ENCODE measurements around the gene SLC48A1. TPM values are rescaled to one million over a fixed set of nuclear protein-coding genes. Genes with fewer than 3 reads are reported as not detected.

The SLC48A1 gene
- total RNA-seq, 1 experiment from 2014 or later: 37.5 TPM

- H3K4me1 ChIP-seq: peaks cover 42% of the 10 kb centered on the region
- no peaks in the 10 kb centered on the region for H3K27me3 ChIP-seq (replicated peaks; ENCODE audit: control insufficient read depth, insufficient read depth, low read length)
- intact Hi-C loops (cut with micrococcal nuclease; ENCODE audit: unreplicated experiment): no loop called here
- H3K4me3 ChIP-seq (ENCODE audit: low read depth, low read length): no peak overlapping the region
- Mint-ChIP-seq H3K4me1 (ENCODE audit: low read depth, unreplicated experiment) (peaks cover 33% of the 10 kb centered on the region), H3K9me3 (ENCODE audit: unreplicated experiment) (no peaks in the 10 kb centered on the region), H3K36me3 (ENCODE audit: insufficient read depth, unreplicated experiment) (peaks cover 12% of the 10 kb centered on the region), H3K27me3 (ENCODE audit: insufficient read depth, unreplicated experiment) (no peaks in the 10 kb centered on the region), H3K27ac (ENCODE audit: unreplicated experiment) (peak overlapping the region; percentile 21), H3K4me3 (ENCODE audit: unreplicated experiment) (no peak overlapping the region)
- no peaks in the 10 kb centered on the region for H3K9me3 ChIP-seq
- no peaks in the 10 kb centered on the region for H3K36me3 ChIP-seq (ENCODE audit: control insufficient read depth, insufficient read depth, low read length)
- ChIA-PET CTCF (interaction anchor here (0.6 to 7.8 kb wide), 5 partner anchors 15 to 1549 kb away, joined by 3 to 113 read pairs (median 4); partner anchors contain the start of gene SLC38A1), POLR2A (no interaction called here)
- DNase-seq: no peak
- TF ChIP-seq, protein P1, sequence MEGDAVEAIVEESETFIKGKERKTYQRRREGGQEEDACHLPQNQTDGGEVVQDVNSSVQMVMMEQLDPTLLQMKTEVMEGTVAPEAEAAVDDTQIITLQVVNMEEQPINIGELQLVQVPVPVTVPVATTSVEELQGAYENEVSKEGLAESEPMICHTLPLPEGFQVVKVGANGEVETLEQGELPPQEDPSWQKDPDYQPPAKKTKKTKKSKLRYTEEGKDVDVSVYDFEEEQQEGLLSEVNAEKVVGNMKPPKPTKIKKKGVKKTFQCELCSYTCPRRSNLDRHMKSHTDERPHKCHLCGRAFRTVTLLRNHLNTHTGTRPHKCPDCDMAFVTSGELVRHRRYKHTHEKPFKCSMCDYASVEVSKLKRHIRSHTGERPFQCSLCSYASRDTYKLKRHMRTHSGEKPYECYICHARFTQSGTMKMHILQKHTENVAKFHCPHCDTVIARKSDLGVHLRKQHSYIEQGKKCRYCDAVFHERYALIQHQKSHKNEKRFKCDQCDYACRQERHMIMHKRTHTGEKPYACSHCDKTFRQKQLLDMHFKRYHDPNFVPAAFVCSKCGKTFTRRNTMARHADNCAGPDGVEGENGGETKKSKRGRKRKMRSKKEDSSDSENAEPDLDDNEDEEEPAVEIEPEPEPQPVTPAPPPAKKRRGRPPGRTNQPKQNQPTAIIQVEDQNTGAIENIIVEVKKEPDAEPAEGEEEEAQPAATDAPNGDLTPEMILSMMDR (IDR thresholded peaks at IDR 0.05; ENCODE audit: insufficient read depth in 1 of 2, low read depth in 1 of 2, low read length in 1 of 2, severe bottlenecking in 1 of 2, unreplicated experiment in 1 of 2): no peak
- BruUV-seq (replicated peaks): no TSS peak
Measured at GRCh38 chr12:47817272-47818006, 44.4 kb downstream of the SLC48A1 start.

GRCh38 chr12:47818007-47818376 lies 45.0 kb downstream of the SLC48A1 start:
- TF ChIP-seq, protein P1 (IDR thresholded peaks at IDR 0.05; ENCODE audit: insufficient read depth in 1 of 2, low read depth in 1 of 2, low read length in 1 of 2, severe bottlenecking in 1 of 2, unreplicated experiment in 1 of 2): no peak
- Mint-ChIP-seq H3K4me3 (ENCODE audit: unreplicated experiment) (peak overlapping the region; percentile 73), H3K27ac (ENCODE audit: unreplicated experiment) (peak overlapping the region; percentile 40), H3K4me1 (ENCODE audit: low read depth, unreplicated experiment) (peaks cover 39% of the 10 kb centered on the region), H3K27me3 (ENCODE audit: insufficient read depth, unreplicated experiment) (no peaks in the 10 kb centered on the region), H3K9me3 (ENCODE audit: unreplicated experiment) (no peaks in the 10 kb centered on the region), H3K36me3 (ENCODE audit: insufficient read depth, unreplicated experiment) (peaks cover 12% of the 10 kb centered on the region)
- no peak for DNase-seq
- Histone ChIP-seq H3K9me3 (no peaks in the 10 kb centered on the region), H3K4me3 (ENCODE audit: low read depth, low read length) (no peak overlapping the region), H3K4me1 (peaks cover 45% of the 10 kb centered on the region), H3K36me3 (ENCODE audit: control insufficient read depth, insufficient read depth, low read length) (no peaks in the 10 kb centered on the region), H3K27me3 (replicated peaks; ENCODE audit: control insufficient read depth, insufficient read depth, low read length) (no peaks in the 10 kb centered on the region)
- CTCF ChIA-PET: interaction anchor here (1.0 to 7.8 kb wide), 4 partner anchors 13 to 21 kb away, joined by 4 to 113 read pairs (median 4); no protein-coding TSS in a partner anchor
- TSS peak; percentile 26 for BruUV-seq (replicated peaks)
- intact Hi-C loops (cut with micrococcal nuclease; ENCODE audit: unreplicated experiment): no loop called here
- POLR2A ChIA-PET: no interaction called here

GRCh38 chr12:47818467-47819137 lies 45.6 kb downstream of the SLC48A1 start:
- BruUV-seq (replicated peaks): no TSS peak
- Mint-ChIP-seq H3K27me3 (ENCODE audit: insufficient read depth, unreplicated experiment) (no peaks in the 10 kb centered on the region), H3K36me3 (ENCODE audit: insufficient read depth, unreplicated experiment) (peaks cover 12% of the 10 kb centered on the region), H3K4me1 (ENCODE audit: low read depth, unreplicated experiment) (peaks cover 45% of the 10 kb centered on the region), H3K4me3 (ENCODE audit: unreplicated experiment) (peak overlapping the region; percentile 73), H3K9me3 (ENCODE audit: unreplicated experiment) (no peaks in the 10 kb centered on the region), H3K27ac (ENCODE audit: unreplicated experiment) (peak overlapping the region; percentile 40)
- intact Hi-C loops (cut with micrococcal nuclease; ENCODE audit: unreplicated experiment): no loop called here
- no peak for DNase-seq
- Histone ChIP-seq H3K9me3 (no peaks in the 10 kb centered on the region), H3K27me3 (replicated peaks; ENCODE audit: control insufficient read depth, insufficient read depth, low read length) (no peaks in the 10 kb centered on the region), H3K4me3 (ENCODE audit: low read depth, low read length) (peak overlapping the region; percentile 92), H3K36me3 (ENCODE audit: control insufficient read depth, insufficient read depth, low read length) (no peaks in the 10 kb centered on the region), H3K4me1 (peaks cover 51% of the 10 kb centered on the region)
- TF ChIP-seq, protein P1 (IDR thresholded peaks at IDR 0.05; ENCODE audit: insufficient read depth in 1 of 2, low read depth in 1 of 2, low read length in 1 of 2, severe bottlenecking in 1 of 2, unreplicated experiment in 1 of 2): no peak
- CTCF ChIA-PET: interaction anchor here (1.0 to 7.8 kb wide), 3 partner anchors 12 to 18 kb away, joined by 4 to 113 read pairs (median 4); no protein-coding TSS in a partner anchor
- POLR2A ChIA-PET: no interaction called here

All from Caco-2 (cell line).